HG02759 (cell line): Measurements from ENCODE around the gene CTTNBP2NL.

ENCODE experiments used
- ATAC-seq: cut with Tn5 transposase; IDR thresholded peaks from one replicate; pipeline ENCODE4 v1.9.1; 2021; ENCODE audit warnings: mild to moderate bottlenecking, moderate library complexity; ENCODE audit not compliant: unreplicated experiment

The CTTNBP2NL gene

GRCh38 chr1:112505400-112505785 is 109.4 kb downstream of the CTTNBP2NL start:
- ATAC-seq, result no peak

DNA sequence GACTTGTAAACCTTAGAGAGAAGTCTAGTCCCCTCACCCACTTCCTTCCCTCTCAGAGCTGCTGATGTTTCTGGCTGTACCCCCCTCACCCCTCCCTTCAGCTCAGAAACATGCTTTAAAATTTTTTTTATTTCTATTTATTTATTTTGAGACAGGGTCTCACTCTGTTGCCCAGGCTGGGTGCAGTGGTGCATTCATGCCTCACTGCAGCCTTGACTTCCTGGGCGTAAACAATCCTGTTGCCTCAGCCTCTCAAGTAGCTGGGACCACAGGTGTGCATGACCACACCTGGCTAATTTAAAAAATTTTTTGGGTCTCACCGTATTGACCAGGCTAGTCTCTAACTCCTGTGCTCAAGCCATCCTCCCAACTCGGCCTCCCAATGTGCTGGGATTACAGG is 109.9 kb downstream of the CTTNBP2NL start:
- no peak for ATAC-seq

GRCh38 chr1:112506306-112506705 is 110.3 kb downstream of the CTTNBP2NL start:
- no peak for ATAC-seq

DNA sequence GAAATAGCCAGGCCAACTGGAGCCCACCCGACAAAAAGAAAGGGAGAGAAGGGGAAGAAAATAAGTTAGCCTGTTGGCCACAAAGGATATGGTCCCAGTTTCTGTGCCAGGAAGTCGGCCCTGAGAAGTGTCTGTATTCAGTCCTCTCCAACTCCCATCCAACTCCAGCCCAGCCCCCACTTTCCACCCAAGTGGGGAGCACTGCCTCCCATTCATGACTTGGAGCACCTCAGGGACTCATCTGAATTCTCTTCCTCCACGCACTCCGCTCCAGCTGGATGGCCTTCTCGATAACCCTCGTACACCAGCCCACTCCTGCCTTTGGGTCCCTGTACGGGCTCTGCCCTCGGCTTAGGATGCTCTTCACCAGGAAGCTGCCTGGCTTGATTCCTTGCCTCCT is 110.7 kb downstream of the CTTNBP2NL start:
- no peak for ATAC-seq

DNA sequence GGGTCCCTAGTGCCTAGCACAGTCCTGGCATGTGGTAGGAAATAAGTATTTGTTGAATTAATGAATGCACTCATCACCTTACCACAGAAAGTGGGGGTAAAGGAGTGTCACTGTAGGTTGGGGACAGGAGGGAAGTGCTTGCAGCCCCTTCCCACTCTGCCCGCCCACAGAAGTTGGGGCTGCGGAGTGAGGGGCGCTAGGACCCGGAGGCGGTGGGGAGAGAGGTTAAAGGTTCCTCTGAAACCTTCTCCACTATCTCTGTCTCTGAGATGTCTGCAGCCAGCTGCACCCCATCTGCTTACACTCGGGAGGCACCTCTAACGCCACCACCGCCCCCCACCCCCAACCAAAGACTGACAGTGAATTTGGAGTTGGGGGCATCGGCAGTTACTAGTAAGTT is 111.3 kb downstream of the CTTNBP2NL start:
- ATAC-seq, result no peak

GRCh38 chr1:112507921-112508277 is 111.9 kb downstream of the CTTNBP2NL start:
- ATAC-seq, result no peak

DNA sequence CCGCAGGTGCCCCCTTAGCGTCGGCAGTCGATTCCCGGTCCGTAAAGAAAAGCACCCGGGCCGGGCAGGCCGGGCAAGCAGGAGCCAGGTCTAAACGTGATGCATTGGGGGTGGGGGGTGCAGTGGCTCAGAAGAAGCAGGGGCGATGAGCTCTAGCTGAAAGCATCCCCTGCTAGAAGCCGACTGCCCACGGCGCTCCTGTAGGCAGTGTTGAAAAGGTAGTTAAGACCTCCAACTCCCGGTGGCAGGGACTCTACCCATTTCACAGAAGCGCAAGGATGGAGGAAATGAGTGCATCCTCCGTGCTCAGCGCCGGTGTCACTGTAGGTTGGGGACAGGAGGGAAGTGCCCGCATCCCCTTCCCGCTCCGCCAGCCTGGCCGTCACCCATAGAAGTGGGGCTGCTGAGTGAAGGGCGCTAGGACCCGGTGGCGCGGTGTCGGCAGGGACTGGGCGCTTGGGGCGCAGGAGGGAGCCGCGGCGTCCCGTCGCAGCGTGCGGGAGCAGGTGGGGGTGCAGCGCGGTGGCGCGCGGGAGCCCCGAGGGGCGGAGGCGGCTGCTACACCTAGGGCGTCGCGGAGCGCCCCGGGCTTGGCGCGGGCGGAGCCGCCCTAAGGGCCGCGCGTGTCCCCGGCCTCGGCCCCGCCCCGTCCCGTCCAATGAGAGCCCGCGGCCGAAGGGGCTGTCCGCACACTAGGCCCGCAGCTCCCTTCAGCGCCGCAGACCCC is 112.4 kb downstream of the CTTNBP2NL start, which contains the start of gene WNT2B:
Gene WNT2B (plus strand): TSS at position 688 of the 727 bp plus-strand sequence. CDS start 298 bp downstream, outside the sequence.
- ATAC-seq, result no peak

- ATAC-seq, result no peak
Observed at GRCh38 chr1:112509005-112509659, 113.1 kb downstream of the CTTNBP2NL start.

GRCh38 chr1:112509660-112510178 is 113.7 kb downstream of the CTTNBP2NL start:
- no peak for ATAC-seq

DNA sequence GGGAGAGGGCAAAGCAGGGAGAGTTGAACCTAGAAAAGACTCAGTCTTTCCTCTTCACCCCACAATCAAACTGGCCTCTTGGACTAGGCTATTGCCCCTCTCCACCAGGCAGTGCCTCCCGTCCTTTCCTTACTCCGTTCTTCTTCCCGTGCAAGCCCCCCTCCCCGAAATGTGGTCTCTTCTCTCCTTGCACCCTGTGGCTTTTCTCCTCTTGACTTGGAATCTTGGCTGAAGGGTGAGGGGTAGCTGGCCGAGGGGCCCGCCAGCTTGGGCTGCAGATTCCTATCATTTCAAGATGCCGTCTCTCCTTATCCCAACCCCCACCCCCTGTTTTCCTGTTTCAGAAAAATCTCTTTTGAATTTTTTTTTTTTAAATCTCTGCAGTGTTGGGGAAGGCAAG is 114.3 kb downstream of the CTTNBP2NL start:
- no peak for ATAC-seq
